ENCODE results near the gene SETD1A. TPM values are rescaled to one million over a fixed set of nuclear protein-coding genes. Genes with fewer than 3 reads are reported as not detected.
A peak's percentile ranks its signal among the peaks of the same experiment; 100 is the strongest.

SETD1A gene
- total and polyA plus RNA-seq, 9 of the 15 experiments (the other 6 are each of a cell fraction or from before 2014, with no cell fraction given) = 0.08 to 36.0 (median 4.2) TPM

- TF ChIP-seq ZNF140 (CRISPR knock-in tag; IDR thresholded peaks at IDR 0.05) = no peak
- TF ChIP-seq MAFF (IDR thresholded peaks at IDR 0.05; ENCODE audit: low read length) = no peak
- TF ChIP-seq NONO (IDR thresholded peaks at IDR 0.05; ENCODE audit: low read depth in 2 of 2, low read length in 1 of 2) = no peak
- TF ChIP-seq ZNF239 (CRISPR knock-in tag; IDR thresholded peaks at IDR 0.05) = no peak
- no peak for TF ChIP-seq POU5F1 (IDR thresholded peaks at IDR 0.05; ENCODE audit: borderline replicate concordance, low read depth, low read length, partially characterized antibody)
- TF ChIP-seq ZNF274 (IDR thresholded peaks at IDR 0.05; ENCODE audit: borderline replicate concordance, low read depth, low read length) = no peak
- TF ChIP-seq YBX1 (IDR thresholded peaks at IDR 0.05) = no peak
- TF ChIP-seq MTF1 (CRISPR knock-in tag; IDR thresholded peaks at IDR 0.05; ENCODE audit: borderline replicate concordance) = no peak
These were observed 2.6 kb upstream of the SETD1A start (continued) for GRCh38 chr16:30954993-30955392.

- Histone ChIP-seq H3K9me3 (replicated peaks; ENCODE audit: control insufficient read depth, insufficient read depth, low read depth, low read length) (no peaks in the 10 kb centered on the region), H3K79me2 (ENCODE audit: control insufficient read depth, insufficient read depth, low read length) (peaks cover 36% of the 10 kb centered on the region), H3K27ac (ENCODE audit: extremely low read depth, low read depth, low read length) (peak overlapping the region; percentile 99), H2AFZ (ENCODE audit: low read depth, low read length) (peak overlapping the region; percentile 98), H3K27me3 (ENCODE audit: control insufficient read depth in 2 of 2, insufficient read depth in 2 of 2, low read length in 2 of 2) (no peaks in the 10 kb centered on the region), H3K9me1 (ENCODE audit: control insufficient read depth, insufficient read depth, low read length) (peaks cover 4% of the 10 kb centered on the region), H4K20me1 (replicated peaks; ENCODE audit: control insufficient read depth, insufficient read depth, low read length) (peaks cover 6% of the 10 kb centered on the region), H3K4me3 (peak overlapping the region; percentile 96), H3K4me2 (ENCODE audit: insufficient read depth, low read length) (peak overlapping the region; percentile 95), H3K9ac (ENCODE audit: insufficient read depth in 1 of 2, low read depth in 2 of 2, low read length in 2 of 2) (peak overlapping the region; percentile 100), H3K36me3 (ENCODE audit: control insufficient read depth, insufficient read depth, low read length) (peaks cover 39% of the 10 kb centered on the region), H3K4me1 (replicated peaks in 1 of 2; ENCODE audit: control insufficient read depth in 2 of 2, insufficient read depth in 2 of 2, low read length in 2 of 2) (peaks cover 28 to 35% of the 10 kb centered on the region in 2 experiments; a peak in 4 of 5 replicates)
- intact Hi-C loops (cut with micrococcal nuclease) = loop anchor here (10.0 kb wide), 2 partner anchors 138 to 498 kb away; partner anchors contain the start of genes ARMC5 and VKORC1
- peak; percentile 95 for FAIRE-seq
- in situ Hi-C loops (cut with MboI) = loop anchor here (10.0 to 25.0 kb wide), 2 partner anchors 738 to 905 kb away; partner anchors contain the start of gene ZNF267
- peak; percentile 84 to 94 (median 90) for DNase-seq (ENCODE audit: extremely low read depth in 1 of 4, low spot score in 3 of 4)
- POLR2A ChIA-PET = interaction anchor here (0.6 to 1.0 kb wide), 5 partner anchors 166 to 905 kb away, joined by 3 read pairs; no protein-coding TSS in a partner anchor
- WGBS (ENCODE audit: insufficient coverage, low coverage, missing lambda C conversion rate) = 25% methylated on average over 37 of the region's 42 CpGs
- TSS peak; percentile 90 for BruUV-seq (replicated peaks)
- ATAC-seq = peak; percentile 85
- CTCF ChIA-PET (ENCODE audit: low intra/inter-chr PET ratio) = no interaction called here
- TF ChIP-seq FOXA3 (CRISPR knock-in tag; conservative IDR thresholded peaks at IDR 0.05 in 1 of 2, IDR thresholded peaks at IDR 0.05 in 1 of 2) (no peak), ZNF583 (CRISPR knock-in tag; IDR thresholded peaks at IDR 0.05) (no peak), ZNF316 (IDR thresholded peaks at IDR 0.05) (peak; percentile 44; the same call in 1 of the 2 replicates), SNIP1 (IDR thresholded peaks at IDR 0.05; ENCODE audit: low read depth) (no peak), ZNF121 (CRISPR knock-in tag; conservative IDR thresholded peaks at IDR 0.05) (0 out of 2 replicates have a peak, but pooled peaks have one; percentile 29), GTF2F1 (IDR thresholded peaks at IDR 0.05; ENCODE audit: low read depth, low read length) (0 out of 2 replicates have a peak, but pooled peaks have one; percentile 29), POLR2A (conservative IDR thresholded peaks at IDR 0.05) (peak; percentile 6), CLOCK (CRISPR knock-in tag; IDR thresholded peaks at IDR 0.05; ENCODE audit: borderline replicate concordance) (no peak), ATF1 (CRISPR knock-in tag; IDR thresholded peaks at IDR 0.05) (no peak), ATF1 (tag; IDR thresholded peaks at IDR 0.05) (no peak), GATAD2B (IDR thresholded peaks at IDR 0.05; ENCODE audit: borderline replicate concordance) (peak; percentile 26; the same call in 1 of the 2 replicates)
These were observed 726 bp upstream of the SETD1A start for GRCh38 chr16:30956601-30957455.
